Activated naive CD4-positive, alpha-beta T cell treated with anti-CD3 and anti-CD28 coated beads, Interleukin-2, amount 10 ng/mL, durations not matched to agents 7 days and 5 days (primary cell): ENCODE results near the gene SAE1.

ENCODE experiments used
- CTCF ChIA-PET: fragments of 350-600 bp; sonication (Branson Sonifier 250); formaldehyde crosslinking; loops from one replicate; lab custom pipeline; 2021; ENCODE audit warnings: antibody characterized with exemption; lab: Charles Lee
- DNase-seq: peaks from one replicate; pipeline ENCODE4 v3.0.0-alpha.2; 2020
- H3K27ac Mint-ChIP-seq: one replicate; pipeline ENCODE4 v1.8.0; 2021; ENCODE audit warnings: mild to moderate bottlenecking, moderate library complexity, mixed read lengths
- H3K27me3 Mint-ChIP-seq: one replicate; pipeline ENCODE4 v1.8.0; 2021; ENCODE audit warnings: mild to moderate bottlenecking, mixed read lengths
- H3K36me3 Mint-ChIP-seq: one replicate; pipeline ENCODE4 v1.8.0; 2021; ENCODE audit warnings: mixed read lengths
- H3K4me1 Mint-ChIP-seq: one replicate; pipeline ENCODE4 v1.8.0; 2021; ENCODE audit warnings: mixed read lengths
- H3K4me3 Mint-ChIP-seq: one replicate; pipeline ENCODE4 v1.8.0; 2021; ENCODE audit warnings: mild to moderate bottlenecking, moderate library complexity, mixed read lengths
- H3K9me3 Mint-ChIP-seq: one replicate; pipeline ENCODE4 v1.8.0; 2021; ENCODE audit warnings: mixed read lengths

Gene SAE1

DNA sequence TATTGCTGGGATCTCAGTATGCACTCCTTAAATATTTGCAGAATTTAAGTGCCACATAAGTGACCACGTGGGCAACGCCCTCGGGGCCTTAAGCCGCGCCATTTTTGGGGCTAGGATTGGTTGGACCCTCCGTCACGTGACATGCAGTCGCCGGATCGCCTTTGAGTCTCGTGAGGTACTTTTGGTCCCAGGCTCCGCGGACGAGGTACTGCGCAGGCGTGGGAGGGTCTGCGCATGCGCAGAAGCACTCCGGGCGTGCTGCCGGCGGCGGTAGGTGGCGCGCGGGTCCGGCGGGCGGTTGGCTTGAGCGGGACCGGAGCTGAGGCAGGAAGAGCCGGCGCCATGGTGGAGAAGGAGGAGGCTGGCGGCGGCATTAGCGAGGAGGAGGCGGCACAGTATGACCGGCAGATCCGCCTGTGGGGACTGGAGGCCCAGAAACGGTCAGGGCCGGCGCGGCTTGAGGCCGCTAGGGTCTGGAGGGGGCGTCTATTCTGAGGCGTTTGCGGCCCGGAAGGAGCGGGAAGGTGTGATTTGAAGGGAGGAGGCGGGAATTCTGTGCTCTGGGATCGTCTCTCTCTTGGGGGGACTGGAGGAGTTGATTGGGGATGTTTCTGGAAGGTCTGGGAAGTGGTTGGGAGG lies at the start of gene SAE1:
Gene SAE1 (plus strand): TSS at position 247 of the 639 bp plus-strand sequence. CDS start 96 bp downstream, at position 343.
- CTCF ChIA-PET: interaction anchor here (0.8 to 3.2 kb wide), 14 partner anchors 11 to 139 kb away, joined by 3 to 17 read pairs (median 5); partner anchors contain the start of gene ZC3H4
- peak; percentile 92 for DNase-seq
- Mint-ChIP-seq H3K9me3 (peaks cover 3% of the 10 kb centered on the region), H3K36me3 (peaks cover 40% of the 10 kb centered on the region), H3K27me3 (peaks cover 7% of the 10 kb centered on the region), H3K27ac (peak within 1 kb of the TSS; percentile 95), H3K4me3 (peak within 1 kb of the TSS; percentile 98), H3K4me1 (peaks cover 53% of the 10 kb centered on the region)

DNA sequence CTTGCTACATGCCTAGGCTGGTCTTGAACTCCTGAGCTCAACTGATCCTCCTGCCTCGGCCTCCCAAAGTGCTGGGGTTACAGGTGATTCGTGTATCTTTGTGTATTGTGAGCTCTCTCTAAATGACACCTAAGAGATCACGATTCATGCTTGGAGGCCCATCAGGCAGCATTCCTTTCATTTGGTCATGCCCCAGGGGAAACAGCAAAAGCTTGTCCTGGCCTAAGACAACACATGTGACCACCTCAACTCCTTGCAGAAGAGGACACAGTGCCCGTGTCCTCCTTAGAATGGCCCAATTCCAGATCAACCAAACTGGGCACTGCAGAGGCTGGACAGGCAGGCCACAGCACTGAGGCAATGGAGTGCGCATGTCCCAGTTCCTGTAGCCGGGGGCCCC lies 49.5 kb upstream of the SAE1 start:
- Mint-ChIP-seq H3K27me3 (no peaks in the 10 kb centered on the region), H3K4me1 (no peaks in the 10 kb centered on the region), H3K4me3 (no peak overlapping the region), H3K36me3 (peaks cover 50% of the 10 kb centered on the region), H3K9me3 (no peaks in the 10 kb centered on the region), H3K27ac (peak overlapping the region; percentile 52)
- CTCF ChIA-PET: interaction anchor here (0.6 to 4.0 kb wide), 11 partner anchors 11 to 332 kb away, joined by 3 to 54 read pairs (median 8); partner anchors contain the start of genes SAE1 and ZC3H4
- no peak for DNase-seq

DNA sequence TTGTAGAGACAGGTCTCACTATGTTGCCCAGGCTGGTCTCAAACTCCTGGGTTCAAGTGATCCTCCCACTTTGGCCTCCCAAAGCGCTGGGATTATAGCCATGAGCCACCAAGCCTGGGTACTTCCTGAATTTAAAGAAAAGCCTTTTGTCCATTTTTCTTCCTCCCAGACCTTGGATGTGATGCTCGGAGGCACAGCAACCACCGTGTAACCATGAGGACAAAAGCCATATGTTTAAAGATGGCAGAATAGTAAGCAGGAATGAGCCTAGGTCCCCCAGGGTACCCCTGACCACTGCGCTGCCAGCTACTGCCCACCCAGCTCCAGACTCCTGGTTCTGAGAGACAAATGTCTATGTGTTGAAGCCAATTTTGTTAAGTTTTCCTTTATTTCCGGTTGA lies 48.1 kb upstream of the SAE1 start:
- Mint-ChIP-seq H3K9me3 (no peaks in the 10 kb centered on the region), H3K27ac (no peak overlapping the region), H3K27me3 (no peaks in the 10 kb centered on the region), H3K4me3 (no peak overlapping the region), H3K36me3 (peaks cover 47% of the 10 kb centered on the region), H3K4me1 (no peaks in the 10 kb centered on the region)
- no peak for DNase-seq
- CTCF ChIA-PET: interaction anchor here (1.2 to 1.8 kb wide), 3 partner anchors 9 to 69 kb away, joined by 3 to 8 read pairs (median 5); partner anchors contain the start of gene ZC3H4

GRCh38 chr19:47084879-47085439 lies 45.7 kb upstream of the SAE1 start:
- H3K36me3 Mint-ChIP-seq: peaks cover 50% of the 10 kb centered on the region
- H3K27me3 Mint-ChIP-seq: no peaks in the 10 kb centered on the region
- no peaks in the 10 kb centered on the region for H3K4me1 Mint-ChIP-seq
- H3K4me3 Mint-ChIP-seq: no peak overlapping the region
- CTCF ChIA-PET: no interaction called here
- no peak overlapping the region for H3K27ac Mint-ChIP-seq
- H3K9me3 Mint-ChIP-seq: no peaks in the 10 kb centered on the region
- no peak for DNase-seq

DNA sequence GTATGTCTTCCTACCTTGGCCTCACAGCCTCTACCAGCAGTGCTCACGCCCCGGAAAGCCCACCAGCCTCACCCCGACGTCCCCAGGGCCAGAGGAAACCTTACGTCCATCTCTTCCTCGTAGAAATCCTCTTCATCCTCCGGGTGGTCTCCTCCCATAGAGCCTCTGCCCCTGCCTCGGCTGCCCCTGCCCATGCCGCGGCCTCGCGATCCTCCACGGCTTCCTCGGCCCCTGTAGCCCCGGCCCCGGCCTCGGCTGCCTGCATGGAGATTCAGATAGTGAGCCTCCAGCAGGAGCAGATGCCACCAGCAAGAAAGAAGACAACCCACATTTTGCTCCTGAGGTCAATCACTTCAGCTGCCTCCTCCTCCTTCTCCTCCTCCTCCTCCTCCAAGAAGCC lies 44.4 kb upstream of the SAE1 start:
- no peaks in the 10 kb centered on the region for H3K27me3 Mint-ChIP-seq
- peak overlapping the region; percentile 69 for H3K27ac Mint-ChIP-seq
- no peaks in the 10 kb centered on the region for H3K9me3 Mint-ChIP-seq
- CTCF ChIA-PET: interaction anchor here (2.5 kb wide), 1 partner anchor 39 kb away, joined by 7 read pairs; no protein-coding TSS in a partner anchor
- H3K4me1 Mint-ChIP-seq: peaks cover 7% of the 10 kb centered on the region
- peaks cover 56% of the 10 kb centered on the region for H3K36me3 Mint-ChIP-seq
- H3K4me3 Mint-ChIP-seq: no peak overlapping the region
- DNase-seq: no peak

GRCh38 chr19:47089767-47090350 lies 40.8 kb upstream of the SAE1 start:
- peaks cover 37% of the 10 kb centered on the region for H3K4me1 Mint-ChIP-seq
- no peak overlapping the region for H3K4me3 Mint-ChIP-seq
- peaks cover 60% of the 10 kb centered on the region for H3K36me3 Mint-ChIP-seq
- H3K27ac Mint-ChIP-seq: no peak overlapping the region
- H3K9me3 Mint-ChIP-seq: no peaks in the 10 kb centered on the region
- no peaks in the 10 kb centered on the region for H3K27me3 Mint-ChIP-seq
- CTCF ChIA-PET: interaction anchor here (0.6 kb wide), 1 partner anchor 50 kb away, joined by 3 read pairs; no protein-coding TSS in a partner anchor
- DNase-seq: no peak

- CTCF ChIA-PET: interaction anchor here (0.6 to 1.1 kb wide), 6 partner anchors 9 to 23 kb away, joined by 3 to 5 read pairs (median 3); no protein-coding TSS in a partner anchor
- peaks cover 52% of the 10 kb centered on the region for H3K36me3 Mint-ChIP-seq
- no peaks in the 10 kb centered on the region for H3K9me3 Mint-ChIP-seq
- H3K4me3 Mint-ChIP-seq: peak overlapping the region; percentile 31
- peaks cover 67% of the 10 kb centered on the region for H3K4me1 Mint-ChIP-seq
- H3K27ac Mint-ChIP-seq: peak overlapping the region; percentile 93
- no peak for DNase-seq
- no peaks in the 10 kb centered on the region for H3K27me3 Mint-ChIP-seq
Measured at GRCh38 chr19:47093254-47093653, 37.4 kb upstream of the SAE1 start.

- CTCF ChIA-PET: interaction anchor here (0.6 to 2.1 kb wide), 7 partner anchors 8 to 24 kb away, joined by 3 to 8 read pairs (median 3); no protein-coding TSS in a partner anchor
- peak overlapping the region; percentile 93 for H3K27ac Mint-ChIP-seq
- H3K9me3 Mint-ChIP-seq: no peaks in the 10 kb centered on the region
- DNase-seq: no peak
- H3K27me3 Mint-ChIP-seq: no peaks in the 10 kb centered on the region
- H3K36me3 Mint-ChIP-seq: peaks cover 55% of the 10 kb centered on the region
- peaks cover 71% of the 10 kb centered on the region for H3K4me1 Mint-ChIP-seq
- peak overlapping the region; percentile 37 for H3K4me3 Mint-ChIP-seq
Measured at GRCh38 chr19:47093841-47094240, 36.8 kb upstream of the SAE1 start.

GRCh38 chr19:47094557-47095475 lies 35.8 kb upstream of the SAE1 start:
- peaks cover 79% of the 10 kb centered on the region for H3K4me1 Mint-ChIP-seq
- peaks cover 49% of the 10 kb centered on the region for H3K36me3 Mint-ChIP-seq
- peak overlapping the region; percentile 42 for H3K4me3 Mint-ChIP-seq
- CTCF ChIA-PET: interaction anchor here (1.2 to 2.1 kb wide), 2 partner anchors 12 to 31 kb away, joined by 5 to 8 read pairs; no protein-coding TSS in a partner anchor
- no peaks in the 10 kb centered on the region for H3K27me3 Mint-ChIP-seq
- peak overlapping the region; percentile 93 for H3K27ac Mint-ChIP-seq
- DNase-seq: peak; percentile 50
- H3K9me3 Mint-ChIP-seq: no peaks in the 10 kb centered on the region

GRCh38 chr19:47095476-47096099 lies 35.0 kb upstream of the SAE1 start:
- DNase-seq: no peak
- H3K36me3 Mint-ChIP-seq: peaks cover 45% of the 10 kb centered on the region
- peaks cover 80% of the 10 kb centered on the region for H3K4me1 Mint-ChIP-seq
- H3K27me3 Mint-ChIP-seq: no peaks in the 10 kb centered on the region
- H3K9me3 Mint-ChIP-seq: no peaks in the 10 kb centered on the region
- peak overlapping the region; percentile 93 for H3K27ac Mint-ChIP-seq
- peak overlapping the region; percentile 42 for H3K4me3 Mint-ChIP-seq
- CTCF ChIA-PET: interaction anchor here (1.2 to 2.1 kb wide), 2 partner anchors 11 to 30 kb away, joined by 5 to 8 read pairs; no protein-coding TSS in a partner anchor

DNA sequence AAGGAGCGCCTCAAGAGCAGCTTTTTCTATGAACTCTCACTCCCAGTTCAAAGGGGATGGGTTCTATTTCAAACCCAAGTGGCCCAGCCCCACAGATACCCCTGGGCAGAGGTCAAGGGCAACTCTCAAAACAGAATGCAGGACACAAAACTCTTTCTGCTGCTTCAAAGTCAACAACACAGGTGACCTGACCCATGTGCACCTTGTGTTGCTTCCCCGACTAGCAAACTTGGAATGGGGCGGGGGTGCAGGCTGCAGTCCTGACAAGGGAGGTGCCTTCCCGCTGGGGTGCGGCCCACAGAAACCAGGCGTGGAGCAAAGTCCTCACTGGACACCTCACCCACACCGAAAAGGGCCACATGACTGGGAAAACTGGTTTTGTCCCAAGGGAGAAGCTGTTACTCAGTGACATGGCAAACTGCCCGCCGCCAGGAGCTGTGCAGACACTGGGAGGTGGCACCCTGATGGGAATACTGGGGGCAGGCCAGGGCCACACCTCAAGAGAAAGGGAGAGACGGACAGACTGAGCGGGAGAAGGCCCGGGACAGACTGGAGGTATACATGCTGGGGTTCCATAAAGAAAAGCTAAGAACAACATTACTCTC lies 34.4 kb upstream of the SAE1 start:
- CTCF ChIA-PET: interaction anchor here (2.1 kb wide), 1 partner anchor 10 kb away, joined by 8 read pairs; no protein-coding TSS in a partner anchor
- no peak for DNase-seq
- no peak overlapping the region for H3K4me3 Mint-ChIP-seq
- no peaks in the 10 kb centered on the region for H3K9me3 Mint-ChIP-seq
- peaks cover 76% of the 10 kb centered on the region for H3K4me1 Mint-ChIP-seq
- H3K27ac Mint-ChIP-seq: peak overlapping the region; percentile 93
- H3K36me3 Mint-ChIP-seq: peaks cover 40% of the 10 kb centered on the region
- H3K27me3 Mint-ChIP-seq: no peaks in the 10 kb centered on the region

DNA sequence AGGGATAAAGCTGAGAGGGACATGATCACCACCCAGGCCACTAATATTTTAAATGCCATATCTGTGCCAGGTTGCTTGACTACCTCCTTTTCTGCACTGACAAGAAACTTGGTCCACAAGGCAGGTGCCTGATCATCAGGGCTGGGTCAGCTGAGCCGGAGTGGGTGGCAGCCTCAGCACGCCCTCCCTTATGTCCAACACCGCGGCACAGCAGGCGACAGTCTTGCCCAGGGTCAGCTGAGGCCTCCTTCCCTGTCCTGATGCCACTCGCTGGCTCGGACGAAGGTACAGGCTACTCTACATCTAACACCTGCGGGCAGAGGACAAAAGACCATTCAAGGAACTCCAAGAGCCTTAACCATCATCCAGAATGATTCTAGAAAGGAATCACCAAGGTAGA lies 33.9 kb upstream of the SAE1 start:
- peaks cover 74% of the 10 kb centered on the region for H3K4me1 Mint-ChIP-seq
- no peaks in the 10 kb centered on the region for H3K9me3 Mint-ChIP-seq
- no peak overlapping the region for H3K4me3 Mint-ChIP-seq
- CTCF ChIA-PET: no interaction called here
- no peaks in the 10 kb centered on the region for H3K27me3 Mint-ChIP-seq
- DNase-seq: no peak
- H3K36me3 Mint-ChIP-seq: peaks cover 40% of the 10 kb centered on the region
- peak overlapping the region; percentile 93 for H3K27ac Mint-ChIP-seq
